Aortic smooth muscle cell (primary cell): ENCODE results near the gene TFAP2E. TPM values are rescaled to one million over a fixed set of nuclear protein-coding genes. Genes with fewer than 3 reads are reported as not detected.

Experiments used
- total RNA-seq: library from RNA; depleted of rRNA; stranded (reverse); fragments of >200 nt; gene quantifications from 2 replicates; pipeline ENCODE4 v1.2.3, GENCODE V29; 2014

TFAP2E gene
- total RNA-seq = 0.13 TPM in 1 of 2 replicates, not detected in the other

GRCh38 chr1:35573198-35574124, at the start of gene TFAP2E:
Gene TFAP2E (plus strand): TSS chr1:35573314. CDS start chr1:35573578, 264 bp downstream.

GRCh38 chr1:35557118-35557610, 15.9 kb upstream of the TFAP2E start, which contains the start of gene KIAA0319L:
Gene KIAA0319L (minus strand): TSS chr1:35557403. CDS start chr1:35554491, 2,912 bp downstream.

GRCh38 chr1:35557611-35558373, 15.3 kb upstream of the TFAP2E start, which contains the start of gene NCDN:
Gene NCDN (plus strand): TSS chr1:35557799. CDS start chr1:35558191, 392 bp downstream.

GRCh38 chr1:35641233-35641866, 68.2 kb downstream of the TFAP2E start, which contains the start of gene PSMB2:
Gene PSMB2 (minus strand): TSS chr1:35641526. CDS start chr1:35641432, 94 bp downstream.

Other genes starting within 250 kb of the TFAP2E start
- 34.7 and 40.5 TPM in 2 replicates for gene KIAA0319L, start 15.9 kb upstream of the TFAP2E start, total RNA-seq
- gene NCDN, start 15.5 kb upstream of the TFAP2E start, total RNA-seq = 22.7 and 23.3 TPM in 2 replicates
- gene PSMB2, start 68.2 kb downstream of the TFAP2E start, total RNA-seq = 18.5 and 20.6 TPM in 2 replicates
- gene C1orf216, start 145.6 kb downstream of the TFAP2E start, total RNA-seq = 25.6 and 26.7 TPM in 2 replicates
- 12.0 and 23.1 TPM in 2 replicates for gene CLSPN, start 196.7 kb downstream of the TFAP2E start, total RNA-seq
- gene AGO4, start 234.7 kb downstream of the TFAP2E start, total RNA-seq = 18.0 and 18.4 TPM in 2 replicates